Stimulated activated CD8-positive, alpha-beta memory T cell treated with anti-CD3 and anti-CD28 coated beads, Interleukin-15, amount 100 ng/mL, for 1 hour (primary cell): ENCODE results near the gene EDARADD.
"Not testable (repeated sequence)": the region's sequence is repeated elsewhere in the genome, so short reads cannot be mapped to it uniquely, and the experiment has no call there.

Source experiments
- DNase-seq: peaks from one replicate; pipeline ENCODE4 v3.0.0-alpha.2; 2020; ENCODE audit warnings: low read depth

The EDARADD gene

DNA sequence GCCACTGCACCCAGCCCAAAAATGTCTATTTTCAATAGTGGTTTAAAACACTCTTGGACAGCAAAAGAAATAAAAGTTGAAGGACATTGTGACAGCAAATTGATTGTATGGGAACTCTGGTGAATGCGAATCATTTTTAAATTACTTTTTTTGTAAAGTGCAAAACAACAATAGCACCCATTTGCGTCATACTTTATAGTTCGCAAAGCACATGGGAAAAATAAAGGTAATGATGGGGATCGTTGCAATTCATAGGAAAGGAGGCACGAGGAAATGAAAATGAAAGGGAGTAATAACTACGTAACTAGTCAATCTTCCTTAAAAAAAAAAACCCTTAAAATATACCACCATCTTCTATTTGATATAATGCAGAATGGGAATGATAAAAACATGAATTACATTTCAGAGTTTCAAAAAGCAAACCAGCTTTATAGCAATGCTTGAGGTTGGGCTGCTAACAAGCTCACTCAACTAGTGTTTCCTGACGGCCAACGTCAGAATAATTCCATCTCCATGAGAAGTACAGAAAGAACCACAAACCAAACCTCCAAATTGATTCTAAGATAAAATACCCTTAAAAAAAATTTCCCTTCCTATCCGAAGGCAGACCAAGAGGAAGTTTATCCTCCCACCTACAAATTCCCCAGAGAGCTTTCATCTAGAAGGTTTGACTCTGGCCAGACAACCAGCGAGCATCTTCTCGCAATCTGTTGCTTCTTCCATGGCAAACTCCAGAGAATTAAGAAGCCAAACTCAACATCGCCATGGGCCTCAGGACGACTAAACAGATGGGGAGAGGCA lies at the start of gene EDARADD:
Gene EDARADD (plus strand): TSS at position 606 of the 801 bp plus-strand sequence. CDS start 159 bp downstream, at position 765.
- no peak for DNase-seq

GRCh38 chr1:236345728-236346127 lies 48.4 kb upstream of the EDARADD start:
- DNase-seq = no peak

- no peak for DNase-seq
These were observed 46.0 kb upstream of the EDARADD start for GRCh38 chr1:236348071-236348470.

DNA sequence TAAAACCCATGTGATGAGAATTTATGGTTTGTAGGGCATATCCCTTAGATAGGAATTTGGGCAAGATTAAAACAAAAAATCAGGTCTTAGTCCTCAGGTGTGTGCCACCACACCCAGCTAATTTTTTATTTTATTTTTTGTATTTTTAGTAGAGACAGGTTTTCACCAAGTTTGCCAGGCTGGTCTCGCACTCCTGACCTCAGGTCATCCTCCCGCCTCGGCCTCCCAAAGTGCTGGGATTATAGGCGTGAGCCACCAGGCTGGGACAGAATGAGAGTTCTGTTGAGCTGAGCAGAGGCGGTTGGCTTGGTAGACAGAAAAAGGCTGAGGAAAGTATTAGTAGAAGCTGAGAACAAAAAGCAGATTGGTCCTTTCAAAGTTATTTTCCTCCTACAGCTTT lies 43.8 kb upstream of the EDARADD start:
- DNase-seq = no peak

DNA sequence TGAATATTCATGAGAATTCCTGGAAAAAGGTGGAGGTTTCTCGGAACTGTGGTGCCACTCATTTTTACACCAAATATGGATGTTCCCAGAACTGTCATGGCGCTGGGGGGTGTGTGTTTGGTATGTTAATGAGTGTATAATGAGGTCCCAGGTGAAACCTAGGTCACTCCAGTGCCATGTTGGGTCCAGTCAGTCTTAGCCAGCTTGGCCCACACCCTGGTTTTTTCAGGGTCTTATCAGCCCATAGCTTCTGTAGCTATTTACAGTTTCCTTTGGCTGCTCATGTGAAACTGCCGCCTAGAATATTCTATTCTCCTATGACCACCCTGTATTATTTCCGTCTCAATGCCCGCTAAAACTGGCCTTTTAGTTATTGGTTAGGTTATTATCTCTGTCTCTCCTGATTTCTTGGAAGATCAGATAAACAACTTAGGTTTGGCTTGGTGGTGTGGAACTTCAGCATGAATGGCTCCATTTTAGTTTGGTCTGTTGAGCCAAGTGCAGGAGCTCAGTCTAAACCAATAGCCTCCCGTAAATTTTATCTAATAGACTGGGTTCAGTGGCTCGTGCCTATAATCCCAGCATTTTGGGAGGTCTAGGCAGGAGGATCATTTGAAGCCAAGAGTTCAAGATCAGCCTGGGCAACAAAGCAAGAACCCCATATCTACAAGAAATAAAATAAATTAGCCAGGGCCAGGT lies 42.1 kb upstream of the EDARADD start:
- no peak for DNase-seq

DNA sequence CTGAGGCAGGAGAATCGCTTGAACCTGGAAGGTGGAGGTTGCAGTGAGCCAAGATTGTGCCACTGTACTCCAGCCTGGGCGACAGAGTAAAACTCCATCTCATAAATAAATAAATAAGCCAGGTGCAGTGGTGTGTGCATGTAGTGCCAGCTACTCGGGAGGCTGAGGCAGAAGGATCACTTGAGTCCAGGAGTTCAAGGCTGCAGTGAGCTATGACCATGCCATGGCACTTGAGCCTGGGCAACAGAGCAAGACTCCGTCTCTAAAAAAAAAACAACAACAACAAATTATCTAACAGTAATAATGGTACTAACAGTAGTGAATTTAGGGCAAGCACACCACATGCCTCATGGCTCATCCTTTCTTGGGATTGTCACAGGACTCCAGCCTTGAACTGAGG lies 41.3 kb upstream of the EDARADD start:
- DNase-seq = not testable (repeated sequence)

DNA sequence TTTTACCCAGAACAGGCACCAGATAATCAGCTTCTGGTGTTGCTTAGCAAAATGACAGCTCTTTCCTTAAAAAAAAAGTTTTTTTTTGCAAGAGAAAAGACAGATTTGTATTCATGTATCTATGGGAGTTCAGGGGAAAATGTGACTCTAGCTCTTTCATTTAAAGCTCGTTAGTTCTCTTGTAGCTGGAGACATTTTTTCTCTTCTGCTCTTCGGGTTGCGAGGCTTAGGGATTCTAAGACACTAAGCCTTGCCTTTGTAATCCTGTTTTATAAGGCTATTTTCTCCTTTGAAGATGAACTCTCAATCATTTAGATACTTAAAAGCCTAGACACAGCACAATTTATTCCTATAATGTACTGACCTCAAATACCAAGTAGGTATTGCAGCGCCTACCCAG lies 40.3 kb upstream of the EDARADD start:
- no peak for DNase-seq

- DNase-seq = no peak
These were observed 39.5 kb upstream of the EDARADD start for GRCh38 chr1:236354330-236355147.

- DNase-seq = no peak
These were observed 37.9 kb upstream of the EDARADD start for GRCh38 chr1:236356141-236356540.

DNA sequence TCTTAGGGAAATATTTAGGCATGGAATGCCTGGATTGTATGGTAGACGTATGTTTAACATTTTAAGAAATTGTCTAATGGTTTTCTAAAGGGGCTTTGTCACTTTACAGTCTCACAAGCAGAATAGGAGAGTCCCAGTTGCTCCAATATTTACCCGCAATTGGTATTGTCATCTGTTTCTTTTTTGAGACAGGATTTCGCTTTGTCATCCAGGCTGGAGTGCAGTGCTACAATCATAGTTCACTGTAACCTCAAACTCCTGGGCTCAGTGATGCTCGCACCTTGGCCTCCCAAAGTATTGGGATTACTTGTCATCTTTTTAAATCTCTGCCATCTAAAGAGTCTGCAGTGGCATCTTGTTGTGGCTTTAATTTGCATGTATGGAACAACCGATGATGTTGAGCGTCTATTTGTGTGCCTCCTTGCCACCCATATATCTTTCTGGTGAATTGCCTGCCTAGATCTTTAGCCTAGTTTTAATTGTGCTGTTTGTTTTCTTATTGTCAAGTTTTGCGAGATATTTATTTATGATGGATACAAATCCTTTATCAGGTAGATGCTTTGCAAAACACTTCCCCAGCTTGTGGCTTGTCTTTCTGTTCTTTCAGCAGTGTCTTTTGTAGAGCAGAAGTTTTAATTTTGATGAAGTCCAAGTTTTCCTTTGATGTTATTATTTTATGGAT lies 32.0 kb upstream of the EDARADD start:
- DNase-seq = no peak

GRCh38 chr1:236363237-236363636 lies 30.8 kb upstream of the EDARADD start:
- no peak for DNase-seq

GRCh38 chr1:236365999-236366570 lies 28.0 kb upstream of the EDARADD start:
- no peak for DNase-seq

- not testable (repeated sequence) for DNase-seq
These were observed 27.4 kb upstream of the EDARADD start for GRCh38 chr1:236366681-236367080.

GRCh38 chr1:236370420-236370819 lies 23.7 kb upstream of the EDARADD start:
- DNase-seq = no peak

DNA sequence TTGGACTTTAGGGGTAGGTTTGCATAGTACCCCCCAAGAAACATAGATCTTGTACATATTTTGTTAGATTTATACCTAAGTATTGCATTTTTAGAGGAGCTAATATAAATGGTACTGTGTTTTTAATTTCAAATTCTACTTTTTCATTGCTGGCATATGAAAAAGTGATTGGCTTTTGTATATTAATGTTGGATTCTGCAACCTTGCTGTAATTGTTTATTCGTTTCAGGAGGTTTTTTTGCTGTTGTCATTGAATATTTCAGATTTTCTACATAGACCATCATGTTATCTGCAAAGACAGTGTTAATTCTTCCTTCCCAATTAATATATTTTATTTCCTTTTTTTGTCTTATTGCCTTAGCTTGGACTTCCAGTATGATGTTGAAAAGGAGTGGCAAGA lies 23.0 kb upstream of the EDARADD start:
- no peak for DNase-seq

GRCh38 chr1:236377832-236378535 lies 16.1 kb upstream of the EDARADD start:
- no peak for DNase-seq

- DNase-seq = no peak
These were observed 12.4 kb upstream of the EDARADD start for GRCh38 chr1:236381565-236382158.

- no peak for DNase-seq
These were observed 5.8 kb upstream of the EDARADD start for GRCh38 chr1:236388332-236388731.

- DNase-seq = no peak
These were observed 4.8 kb upstream of the EDARADD start for GRCh38 chr1:236389253-236389652.

- no peak for DNase-seq
These were observed 3.1 kb upstream of the EDARADD start for GRCh38 chr1:236391008-236391407.

- DNase-seq = no peak
These were observed 1.9 kb upstream of the EDARADD start for GRCh38 chr1:236392182-236392581.
